Adrenal gland (tissue), 12 donors: Measurements from ENCODE around the gene AFAP1L2. TPM values are rescaled to one million over a fixed set of nuclear protein-coding genes. Genes with fewer than 3 reads are reported as not detected.

Source experiments
- DNase-seq, 7 donors: peaks; one replicate each; pipeline ENCODE4 v3.0.0-alpha.2; 2019 to 2020
- H3K27ac ChIP-seq, 5 donors: fragments of 200-600 bp; sonication (generic) in 4 of 5; 1 replicate in 3 of 5; 2 replicates in 2 of 5; pipeline versions ENCODE4 v1.5.1 to v1.8.0; 2016 to 2020; ENCODE audit warnings: mild to moderate bottlenecking in 1 of 5
- H3K27me3 ChIP-seq: fragments of 200-600 bp; 2 replicates; pipeline ENCODE4 v1.8.0; 2021
- H3K36me3 ChIP-seq, 2 donors: fragments of 200-600 bp; replicated peaks in 1 of 2; 1 replicate in 1 of 2; 2 replicates in 1 of 2; pipeline versions ENCODE4 v1.5.1 to v1.8.0; 2018 to 2022
- H3K4me1 ChIP-seq, 2 donors: fragments of 200-600 bp; replicated peaks in 1 of 2; 1 replicate in 1 of 2; 2 replicates in 1 of 2; pipeline versions ENCODE4 v1.5.1 to v1.8.0; 2018 to 2021
- H3K4me3 ChIP-seq, 4 donors: fragments of 200-600 bp; sonication (generic) in 3 of 4; one replicate each; pipeline ENCODE4 v1.5.1; 2016 to 2018
- H3K9me3 ChIP-seq, 3 donors: fragments of 200-600 bp; sonication (generic) in 1 of 3; replicated peaks in 1 of 3; 1 replicate in 2 of 3; 2 replicates in 1 of 3; pipeline versions ENCODE4 v1.5.1 to v1.8.0; 2016 to 2021
- CTCF ChIP-seq, 6 experiments: fragments of 450-650 bp in 4 of 6; fragments of 200-600 bp in 2 of 6; sonication (generic) in 1 of 6; IDR thresholded peaks; 1 replicate in 5 of 6; 2 replicates in 1 of 6; pipeline versions ENCODE4 v1.5.1 to v1.8.0; 2016 to 2021; ENCODE audit warnings: antibody characterized with exemption in 6 of 6, mild to moderate bottlenecking in 2 of 6, moderate library complexity in 1 of 6
- POLR2A ChIP-seq, 2 donors: fragments of 450-650 bp; IDR thresholded peaks; one replicate each; pipeline ENCODE4 v1.6.1; 2017; ENCODE audit warnings: antibody characterized with exemption in 2 of 2, mild to moderate bottlenecking in 2 of 2, moderate library complexity in 1 of 2
- WGBS, 4 donors: extraction: QIAGEN DNeasy Blood & Tissue Kit in 2 of 4; methylation state at CpG; one replicate each; pipeline versions ENCODE4 v1.1.5 to v1.1.7; 2013 to 2017; 5-methylcytosine and 5-hydroxymethylcytosine counted together
- intact Hi-C, 2 donors: fragments of 100-400 bp; cut with DNase I; formaldehyde crosslinking; loops; one replicate each; pipeline versions ENCODE4 v1.14.1 to v1.15.0; 2022 to 2023
- polyA plus RNA-seq, 3 donors: library from polyadenylated mRNA; stranded (reverse); fragments of 200-250 nt in 2 of 3; fragments of 350-450 nt in 1 of 3; fragmentation: Illumina TruSeq in 1 of 3; extraction: RNeasy Lipid Tissue Mini Kit (QIAGEN cat#74804) in 1 of 3; gene quantifications; one replicate each; pipeline ENCODE4 v1.2.3, GENCODE V29; 2013 to 2014
- total RNA-seq, 9 donors: library from RNA; depleted of rRNA in 4 of 9; stranded (reverse); fragments of >200 nt in 4 of 9; fragments of 120-200 nt in 1 of 9; fragmentation: NEBNext Ultra II Directional in 1 of 9; extraction: Animal tissue kit (Norgen Biotek cat#: 25700) in 1 of 9; gene quantifications; one replicate each; pipeline versions ENCODE4 v1.1.0 to v1.2.4, GENCODE V29; 2013 to 2023
- donor health status: healthy with polysubstance abuse.
- donor health status: Bipolar disorder and iron deficiency.
- donor health status: DM: yes; HTN: yes; CAD: no.
- donor health status: DM: no; HTN: no; CAD: no.
- donor health status: DM: no; HTN: no; CAD: no.
- donor health status: DM: yes; HTN: yes; CAD: no.

The AFAP1L2 gene
- total and polyA plus RNA-seq, 12 donors = 1.4 to 9.4 (median 3.7) TPM

GRCh38 chr10:114256008-114256765 lies 148.1 kb downstream of the AFAP1L2 start:
- Histone ChIP-seq H3K4me3 (no peak overlapping the region), H3K4me1 (no peaks in the 10 kb centered on the region), H3K27me3 (no peaks in the 10 kb centered on the region), H3K36me3 (no peaks in the 10 kb centered on the region), H3K27ac (no peak overlapping the region), H3K9me3 (no peaks in the 10 kb centered on the region)
- 76 to 80% (median 79%) methylated on average over 12 of the region's 12 CpGs for WGBS, 4 donors
- intact Hi-C loops = no loop called here
- no peak for DNase-seq
- TF ChIP-seq CTCF (IDR thresholded peaks at IDR 0.05) = no peak
- TF ChIP-seq POLR2A (IDR thresholded peaks at IDR 0.05) = no peak

- Histone ChIP-seq H3K4me1 (no peaks in the 10 kb centered on the region), H3K27ac (no peak overlapping the region), H3K9me3 (no peaks in the 10 kb centered on the region), H3K27me3 (no peaks in the 10 kb centered on the region), H3K36me3 (no peaks in the 10 kb centered on the region), H3K4me3 (no peak overlapping the region)
- 50 to 89% (median 74%) methylated on average over 1 of the region's 1 CpG for WGBS, 4 donors
- intact Hi-C loops = no loop called here
- no peak for TF ChIP-seq POLR2A (IDR thresholded peaks at IDR 0.05)
- TF ChIP-seq CTCF (IDR thresholded peaks at IDR 0.05) = no peak
- no peak for DNase-seq
Observed at GRCh38 chr10:114255227-114255626, 149.1 kb downstream of the AFAP1L2 start.

- WGBS, 4 donors = 56 to 91% (median 71%) methylated on average over 3 to 5 of the region's 7 CpGs
- intact Hi-C loops = no loop called here
Observed at GRCh38 chr10:114252883-114253282, 151.4 kb downstream of the AFAP1L2 start.

GRCh38 chr10:114252092-114252491 lies 152.2 kb downstream of the AFAP1L2 start:
- Histone ChIP-seq H3K36me3 (no peaks in the 10 kb centered on the region), H3K9me3 (no peaks in the 10 kb centered on the region), H3K4me3 (no peak overlapping the region), H3K4me1 (no peaks in the 10 kb centered on the region), H3K27me3 (no peaks in the 10 kb centered on the region), H3K27ac (no peak overlapping the region)
- DNase-seq = no peak
- intact Hi-C loops = no loop called here
- TF ChIP-seq POLR2A (IDR thresholded peaks at IDR 0.05) (no peak), CTCF (IDR thresholded peaks at IDR 0.05) (no peak)
- 89 to 94% (median 91%) methylated on average over 5 of the region's 5 CpGs for WGBS, 4 donors

More at GRCh38 chr10:114252883-114253282, 151.4 kb downstream of the AFAP1L2 start:
- Histone ChIP-seq H3K36me3 (no peaks in the 10 kb centered on the region), H3K4me3 (no peak overlapping the region), H3K27ac (no peak overlapping the region), H3K27me3 (no peaks in the 10 kb centered on the region), H3K9me3 (no peaks in the 10 kb centered on the region), H3K4me1 (no peaks in the 10 kb centered on the region)
- TF ChIP-seq POLR2A (IDR thresholded peaks at IDR 0.05) (no peak), CTCF (IDR thresholded peaks at IDR 0.05) (no peak)
- no peak for DNase-seq
